Lower lobe of right lung (tissue), 2 donors: ENCODE results near the gene RAP1A. TPM values are rescaled to one million over a fixed set of nuclear protein-coding genes. Genes with fewer than 3 reads are reported as not detected.

Experiments used
- ATAC-seq, 2 donors: fragments of 200-7000 bp; cut with Tn5 transposase; one replicate each; pipeline ENCODE4 v1.9.1; 2020 to 2022; ENCODE audit warnings: mild to moderate bottlenecking in 2 of 2, moderate library complexity in 2 of 2
- DNase-seq: peaks from one replicate; pipeline ENCODE4 v3.0.0-alpha.2; 2020
- H3K27ac ChIP-seq: fragments of 200-600 bp; one replicate; pipeline ENCODE4 v1.8.0; 2022
- H3K27me3 ChIP-seq: fragments of 200-600 bp; one replicate; pipeline ENCODE4 v1.8.0; 2022; ENCODE audit warnings: low read depth
- H3K36me3 ChIP-seq: fragments of 200-600 bp; one replicate; pipeline ENCODE4 v1.8.0; 2022; ENCODE audit warnings: mild to moderate bottlenecking
- H3K4me1 ChIP-seq: fragments of 200-600 bp; one replicate; pipeline ENCODE4 v1.8.0; 2022
- H3K4me3 ChIP-seq: fragments of 200-600 bp; one replicate; pipeline ENCODE4 v1.8.0; 2022; ENCODE audit warnings: mild to moderate bottlenecking
- H3K9me3 ChIP-seq: fragments of 200-600 bp; one replicate; pipeline ENCODE4 v1.8.0; 2022
- CTCF ChIP-seq: fragments of 200-600 bp; IDR thresholded peaks from one replicate; pipeline ENCODE4 v1.8.0; 2022; ENCODE audit warnings: antibody characterized with exemption, mild to moderate bottlenecking
- intact Hi-C: fragments of 100-400 bp; cut with DNase I; formaldehyde crosslinking; loops from one replicate; pipeline ENCODE4 v1.11.0; 2022
- total RNA-seq: library from RNA; stranded (reverse); fragmentation: NEBNext Ultra II Directional; extraction: Animal tissue kit (Norgen Biotek cat#: 25700); gene quantifications from one replicate; pipeline ENCODE4 v1.2.1, GENCODE V29; 2021
- donor health status: DM: no; HTN: yes; CAD: no; lungs with severe emphysema.

The RAP1A gene
- total RNA-seq, 1 donor from 2014 or later = 134 TPM

- no peak overlapping the region for H3K4me3 ChIP-seq
- H3K27ac ChIP-seq = peak overlapping the region; percentile 73
- no peaks in the 10 kb centered on the region for H3K9me3 ChIP-seq
- H3K36me3 ChIP-seq = peaks cover 12% of the 10 kb centered on the region
- DNase-seq (no peak), ATAC-seq (peak; percentile 20 to 59)
- intact Hi-C loops = no loop called here
- TF ChIP-seq CTCF = no peak
- no peaks in the 10 kb centered on the region for H3K27me3 ChIP-seq
- peaks cover 30% of the 10 kb centered on the region for H3K4me1 ChIP-seq
Measured at GRCh38 chr1:111720977-111721786, 101.6 kb downstream of the RAP1A start.

- no peaks in the 10 kb centered on the region for H3K27me3 ChIP-seq
- intact Hi-C loops = no loop called here
- H3K36me3 ChIP-seq = peaks cover 8% of the 10 kb centered on the region
- H3K9me3 ChIP-seq = no peaks in the 10 kb centered on the region
- H3K27ac ChIP-seq = no peak overlapping the region
- no peak overlapping the region for H3K4me3 ChIP-seq
- DNase-seq = no peak
- ATAC-seq = no peak
- H3K4me1 ChIP-seq = peaks cover 30% of the 10 kb centered on the region
- TF ChIP-seq CTCF = no peak
Measured at GRCh38 chr1:111723091-111723806, 103.7 kb downstream of the RAP1A start.

GRCh38 chr1:111723871-111724270, 104.3 kb downstream of the RAP1A start:
- Histone ChIP-seq H3K27ac (no peak overlapping the region), H3K9me3 (no peaks in the 10 kb centered on the region), H3K4me1 (peaks cover 30% of the 10 kb centered on the region), H3K36me3 (peaks cover 8% of the 10 kb centered on the region), H3K27me3 (no peaks in the 10 kb centered on the region), H3K4me3 (no peak overlapping the region)
- no peak for ATAC-seq
- DNase-seq = no peak
- no peak for TF ChIP-seq CTCF
- intact Hi-C loops = no loop called here

- no peak for TF ChIP-seq CTCF
- no peaks in the 10 kb centered on the region for H3K27me3 ChIP-seq
- ATAC-seq (no peak), DNase-seq (no peak)
- intact Hi-C loops = no loop called here
- no peak overlapping the region for H3K4me3 ChIP-seq
- no peak overlapping the region for H3K27ac ChIP-seq
- H3K36me3 ChIP-seq = peaks cover 8% of the 10 kb centered on the region
- H3K9me3 ChIP-seq = no peaks in the 10 kb centered on the region
- peaks cover 20% of the 10 kb centered on the region for H3K4me1 ChIP-seq
Measured at GRCh38 chr1:111725192-111725591, 105.6 kb downstream of the RAP1A start.

- Histone ChIP-seq H3K4me1 (peaks cover 4% of the 10 kb centered on the region), H3K9me3 (no peaks in the 10 kb centered on the region), H3K36me3 (peaks cover 8% of the 10 kb centered on the region), H3K4me3 (no peak overlapping the region), H3K27me3 (no peaks in the 10 kb centered on the region), H3K27ac (no peak overlapping the region)
- no peak for ATAC-seq
- TF ChIP-seq CTCF = no peak
- intact Hi-C loops = no loop called here
- DNase-seq = no peak
Measured at GRCh38 chr1:111727056-111727455, 107.5 kb downstream of the RAP1A start.
